Effector CD8-positive, alpha-beta T cell (primary cell): ENCODE data around the gene GALK2.

ENCODE experiments used
- DNase-seq: peaks from one replicate; lab custom pipeline; 2025; lab: John Stamatoyannopoulos, UW
- total RNA-seq, 4 experiments: gene quantifications; one replicate each; lab custom pipeline; 2026; lab: John Stamatoyannopoulos, UW

The GALK2 gene
- 29.1 to 43.0 (median 36.0) reads per million in 4 experiments for total RNA-seq

GRCh38 chr15:49169880-49170597 lies at the start of gene GALK2:
Gene GALK2, plus strand, starts transcription at chr15:49170247. Its CDS starts 76 bp downstream, at chr15:49170323.
- DNase-seq = peak; percentile 69

GRCh38 chr15:49120832-49121231 lies 49.2 kb upstream of the GALK2 start:
- DNase-seq = no peak

GRCh38 chr15:49121901-49122300 lies 48.1 kb upstream of the GALK2 start:
- no peak for DNase-seq

- DNase-seq = no peak
Measured at GRCh38 chr15:49122541-49123062, 47.4 kb upstream of the GALK2 start.

- DNase-seq = no peak
Measured at GRCh38 chr15:49124371-49124770, 45.7 kb upstream of the GALK2 start.

- no peak for DNase-seq
Measured at GRCh38 chr15:49131403-49131802, 38.6 kb upstream of the GALK2 start.

GRCh38 chr15:49134683-49135341 lies 35.2 kb upstream of the GALK2 start:
- DNase-seq = no peak

- DNase-seq = no peak
Measured at GRCh38 chr15:49135342-49135857, 34.6 kb upstream of the GALK2 start.

GRCh38 chr15:49135911-49136310 lies 34.1 kb upstream of the GALK2 start:
- no peak for DNase-seq

GRCh38 chr15:49137861-49138260 lies 32.2 kb upstream of the GALK2 start:
- DNase-seq = no peak

- no peak for DNase-seq
Measured at GRCh38 chr15:49145651-49146609, 24.1 kb upstream of the GALK2 start.

- no peak for DNase-seq
Measured at GRCh38 chr15:49148298-49148697, 21.7 kb upstream of the GALK2 start.

GRCh38 chr15:49148727-49149126 lies 21.3 kb upstream of the GALK2 start:
- no peak for DNase-seq

- DNase-seq = no peak
Measured at GRCh38 chr15:49151831-49152230, 18.2 kb upstream of the GALK2 start.

GRCh38 chr15:49152552-49153312 lies 17.3 kb upstream of the GALK2 start:
- no peak for DNase-seq

GRCh38 chr15:49154359-49154758 lies 15.7 kb upstream of the GALK2 start:
- DNase-seq = no peak

GRCh38 chr15:49154799-49155109 lies 15.3 kb upstream of the GALK2 start:
- no peak for DNase-seq

GRCh38 chr15:49155110-49155833 lies 14.8 kb upstream of the GALK2 start, which contains the start of gene COPS2:
Gene COPS2, minus strand, starts transcription at chr15:49155599. Its CDS starts 21 bp downstream, at chr15:49155578.
- DNase-seq = peak; percentile 87

GRCh38 chr15:49155834-49156627 lies 14.0 kb upstream of the GALK2 start:
- no peak for DNase-seq

GRCh38 chr15:49163678-49164077 lies 6.4 kb upstream of the GALK2 start:
- DNase-seq = no peak
